Endometrium (tissue), 2 donors: Measurements from ENCODE around the gene BPIFB4.
"Not testable (repeated sequence)": the region's sequence is repeated elsewhere in the genome, so short reads cannot be mapped to it uniquely, and the experiment has no call there.

Source experiments
- FAIRE-seq: peaks from 2 replicates; lab custom pipeline; 2012; peaks lifted over from hg19 to GRCh38; lab: Jason Lieb, UNC
- donor health status: control.
- donor health status: control.

BPIFB4 gene

DNA sequence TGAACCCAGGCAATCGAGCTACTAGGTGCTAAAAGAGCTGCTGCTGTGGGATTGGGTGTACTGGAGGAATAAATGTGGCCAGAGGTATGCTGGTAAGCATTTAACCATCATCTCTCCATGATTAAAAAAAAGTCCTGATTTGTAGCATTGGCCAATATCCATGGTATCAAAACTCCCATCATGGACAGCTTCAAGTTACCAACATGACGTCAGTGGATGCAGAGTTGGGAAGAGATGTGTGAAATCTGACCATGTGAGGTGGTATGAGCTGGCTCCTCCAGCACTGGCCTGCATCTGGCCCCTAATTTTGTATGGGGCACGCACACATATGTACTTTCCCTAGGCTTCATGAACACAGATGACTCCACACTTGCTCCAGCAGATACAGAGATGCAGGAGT lies 11.7 kb downstream of the BPIFB4 start:
- FAIRE-seq: no peak

DNA sequence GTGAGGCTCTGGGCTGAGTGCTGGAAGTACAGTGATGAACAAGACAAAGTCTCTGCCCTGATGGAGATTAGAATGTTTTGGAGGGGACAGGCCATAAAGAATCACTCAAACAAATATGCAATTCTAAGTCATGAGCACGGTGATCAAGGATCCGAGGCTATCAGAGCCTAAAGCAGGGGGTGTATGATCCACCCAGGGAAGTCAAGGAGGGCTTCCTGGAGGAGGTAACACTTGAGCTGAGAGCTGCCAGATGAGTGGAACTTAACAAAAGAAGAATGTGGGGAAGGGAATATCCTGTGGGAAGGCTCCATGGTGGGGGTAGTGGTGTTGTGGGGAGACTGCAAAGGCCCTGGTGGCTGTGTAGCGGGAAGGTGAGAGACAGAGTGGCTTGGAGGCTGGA lies 12.2 kb downstream of the BPIFB4 start:
- no peak for FAIRE-seq

DNA sequence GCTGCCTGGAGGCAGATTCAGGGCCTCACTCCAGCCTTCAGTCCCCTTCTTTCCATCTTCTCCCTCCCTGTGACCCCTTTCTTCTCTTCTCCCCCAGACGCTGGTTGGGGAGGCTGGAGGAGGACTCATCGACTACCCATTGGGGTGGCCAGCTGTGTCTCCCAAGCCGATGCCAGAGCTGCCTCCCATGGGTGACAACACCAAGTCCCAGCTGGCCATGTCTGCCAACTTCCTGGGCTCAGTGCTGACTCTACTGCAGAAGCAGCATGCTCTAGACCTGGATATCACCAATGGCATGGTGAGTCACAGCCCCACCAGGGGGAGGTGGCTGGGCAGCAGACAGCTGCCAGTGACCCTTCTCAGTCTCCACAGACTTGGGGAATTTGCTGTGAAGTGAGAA lies 12.9 kb downstream of the BPIFB4 start:
- no peak for FAIRE-seq

DNA sequence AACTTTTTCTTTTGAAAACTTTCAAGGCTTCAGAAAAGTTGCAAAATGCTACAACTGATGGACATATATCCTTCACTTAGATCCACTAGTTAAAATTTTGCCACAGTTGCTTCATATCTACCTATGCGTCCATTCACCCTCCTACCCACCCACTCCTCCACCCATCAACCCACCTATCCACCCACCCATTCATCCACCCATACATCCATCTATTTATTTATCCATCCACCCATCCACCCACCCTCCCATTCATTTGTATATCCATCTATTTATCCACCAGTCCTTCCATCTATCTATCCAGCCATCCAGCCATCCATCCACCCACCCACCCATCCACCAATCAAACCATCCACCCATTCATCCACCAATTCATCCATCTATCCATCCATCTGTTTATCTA lies 13.6 kb downstream of the BPIFB4 start:
- FAIRE-seq: no peak

DNA sequence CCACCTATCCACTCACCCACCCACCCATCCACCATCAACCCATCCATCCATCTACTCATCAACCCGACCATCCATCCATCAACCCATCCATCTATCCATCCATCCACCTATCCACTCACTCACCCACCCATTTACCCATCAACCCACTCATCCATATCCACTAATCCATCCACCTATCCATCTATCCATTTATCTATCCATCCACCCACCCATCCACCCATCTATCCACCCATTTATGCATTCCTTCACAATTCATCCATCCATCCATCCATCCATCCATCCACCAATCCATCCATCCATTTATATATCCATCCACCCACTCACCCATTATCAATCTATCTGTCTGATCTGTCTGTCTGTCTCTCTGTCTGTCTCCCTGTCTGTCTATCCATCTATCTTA lies 14.1 kb downstream of the BPIFB4 start:
- FAIRE-seq: no peak

DNA sequence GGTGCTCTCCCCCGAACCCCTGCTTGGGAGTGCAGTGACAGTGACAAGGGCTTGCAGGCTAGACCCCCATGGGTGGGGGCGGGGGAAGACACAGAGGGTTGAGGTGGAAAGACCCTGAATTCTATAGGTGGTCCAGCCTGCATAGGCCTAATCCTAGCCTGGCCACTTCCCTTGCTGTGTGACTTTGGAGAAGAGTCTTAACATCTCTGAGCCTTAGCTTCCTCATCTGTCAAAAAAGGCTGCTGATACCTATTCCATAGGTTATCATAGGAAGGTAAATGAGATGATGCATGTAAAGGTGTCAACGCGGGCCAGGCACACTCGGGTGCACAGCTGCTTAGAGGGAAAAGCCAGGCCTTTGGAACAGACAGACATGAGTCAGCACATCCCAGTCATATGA lies 15.8 kb downstream of the BPIFB4 start:
- no peak for FAIRE-seq

DNA sequence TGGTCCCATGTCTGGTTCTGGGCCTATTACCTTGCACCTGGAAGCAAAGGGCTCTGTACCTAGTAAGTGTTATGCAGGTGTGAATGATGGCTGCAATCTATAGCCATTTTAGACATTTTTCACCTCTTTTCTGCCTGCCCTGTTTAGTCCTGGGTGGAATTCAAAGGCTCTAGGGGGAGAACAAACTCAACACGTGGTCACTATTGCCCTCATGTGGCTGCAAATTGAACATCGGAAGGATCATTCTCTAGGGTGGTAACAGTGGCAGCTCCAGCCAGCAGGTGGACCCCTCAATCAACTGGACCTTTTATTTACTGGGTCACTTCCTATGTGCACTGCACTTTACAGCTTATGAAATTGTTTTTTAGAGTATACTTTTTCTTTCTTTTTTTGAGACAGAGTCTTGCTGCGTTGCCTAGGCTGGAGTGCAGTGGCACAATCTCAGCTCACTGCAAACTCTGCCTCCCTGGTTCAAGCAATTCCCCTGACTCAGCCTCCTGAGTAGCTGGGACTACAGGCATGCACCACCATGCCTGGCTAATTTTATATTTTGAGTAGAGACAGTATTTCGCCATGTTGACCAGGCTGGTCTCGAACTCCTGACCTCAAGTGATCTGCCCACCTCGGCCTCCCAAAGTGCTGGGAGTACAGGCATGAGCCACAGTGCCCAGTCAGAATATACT lies 16.6 kb downstream of the BPIFB4 start:
- not testable (repeated sequence) for FAIRE-seq

DNA sequence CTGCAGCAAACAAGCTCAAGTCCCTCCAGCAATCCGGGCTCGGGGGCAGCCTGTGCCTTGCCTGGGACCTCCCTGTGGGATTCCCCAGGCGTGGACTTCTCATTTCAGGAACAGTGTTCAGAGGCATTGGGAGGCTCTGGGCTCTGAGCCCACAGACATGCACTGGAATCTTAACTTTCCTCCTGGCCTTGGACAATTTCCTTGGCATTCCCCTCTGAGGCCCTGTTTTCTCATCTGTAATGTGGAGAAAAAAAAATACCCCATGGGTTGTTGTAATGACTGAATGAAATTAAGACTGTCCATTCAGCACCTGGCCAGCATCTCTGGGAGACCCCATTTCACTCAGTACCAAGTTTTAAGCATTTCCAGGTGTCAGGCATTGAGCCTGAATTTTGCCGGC lies 17.6 kb downstream of the BPIFB4 start:
- FAIRE-seq: no peak

DNA sequence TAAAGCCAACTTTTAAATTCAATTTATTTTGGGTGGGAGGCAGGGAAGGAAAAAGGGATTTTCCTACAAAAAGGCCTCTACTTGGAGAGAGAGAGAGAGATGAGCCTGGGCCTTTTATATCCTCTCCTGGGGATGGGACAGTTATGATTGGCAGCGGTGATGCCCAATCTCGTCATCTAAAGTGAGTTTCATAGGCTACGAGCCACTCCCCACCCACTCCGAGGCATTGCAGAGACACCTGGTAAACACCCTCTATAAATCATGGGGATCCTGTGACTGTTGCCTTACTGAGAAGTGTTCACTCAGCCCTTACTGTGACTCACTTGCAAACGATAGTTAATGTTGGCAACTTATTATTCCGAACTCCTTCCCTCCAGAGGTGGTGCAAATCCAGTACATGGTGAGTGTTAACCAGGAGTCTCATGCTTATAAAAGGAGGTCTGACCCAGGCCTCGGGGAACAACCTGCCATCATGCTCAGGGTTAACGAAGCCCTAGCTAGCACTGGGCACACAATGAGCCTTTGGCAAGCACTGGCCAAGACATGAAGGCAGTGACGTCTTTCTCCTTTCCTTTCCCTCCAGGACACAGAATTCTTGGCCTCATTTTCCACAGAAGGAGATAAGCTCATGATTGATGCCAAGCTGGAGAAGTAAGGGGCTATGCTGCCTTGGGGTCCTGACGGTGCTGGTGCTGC lies 20.5 kb downstream of the BPIFB4 start:
- FAIRE-seq: no peak

DNA sequence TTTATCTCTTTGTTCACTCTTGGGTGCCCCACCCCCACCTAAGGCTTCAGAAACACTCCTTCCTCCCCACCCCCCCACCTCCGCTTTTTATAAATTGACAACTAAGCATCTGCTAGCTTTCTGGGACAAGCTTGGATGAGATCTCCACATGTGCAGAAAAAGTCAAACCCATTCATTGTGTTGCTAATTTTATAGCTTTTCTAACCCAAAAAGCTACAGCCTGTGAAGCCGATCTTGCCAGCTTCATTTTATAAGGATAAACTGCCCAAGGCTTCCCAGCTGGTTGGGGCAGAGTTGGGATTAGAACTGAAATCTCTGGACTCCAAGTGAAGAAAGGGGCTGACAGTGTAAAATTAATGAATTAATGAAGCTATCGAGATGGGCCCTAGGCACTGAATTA lies 24.1 kb downstream of the BPIFB4 start:
- no peak for FAIRE-seq

DNA sequence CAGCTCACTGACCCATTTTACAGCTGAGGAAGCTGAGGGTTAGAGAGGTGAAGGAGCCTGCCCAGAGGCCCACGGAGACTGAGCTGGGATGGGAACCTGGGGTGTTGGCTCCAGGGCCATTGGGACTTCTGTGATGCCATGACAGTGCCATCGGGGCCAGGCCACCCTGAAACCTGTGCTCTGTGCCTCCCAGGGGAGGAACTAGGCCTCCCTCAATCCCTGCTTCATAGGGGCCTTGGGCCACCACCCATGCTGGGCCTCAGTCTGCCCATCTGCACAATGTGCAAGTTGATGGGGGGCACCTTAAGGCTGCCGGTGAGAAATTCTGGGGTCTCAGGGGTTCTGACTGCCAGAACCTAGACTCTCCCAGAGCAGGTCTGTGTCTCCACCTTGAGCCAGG lies 24.9 kb downstream of the BPIFB4 start:
- FAIRE-seq: no peak

DNA sequence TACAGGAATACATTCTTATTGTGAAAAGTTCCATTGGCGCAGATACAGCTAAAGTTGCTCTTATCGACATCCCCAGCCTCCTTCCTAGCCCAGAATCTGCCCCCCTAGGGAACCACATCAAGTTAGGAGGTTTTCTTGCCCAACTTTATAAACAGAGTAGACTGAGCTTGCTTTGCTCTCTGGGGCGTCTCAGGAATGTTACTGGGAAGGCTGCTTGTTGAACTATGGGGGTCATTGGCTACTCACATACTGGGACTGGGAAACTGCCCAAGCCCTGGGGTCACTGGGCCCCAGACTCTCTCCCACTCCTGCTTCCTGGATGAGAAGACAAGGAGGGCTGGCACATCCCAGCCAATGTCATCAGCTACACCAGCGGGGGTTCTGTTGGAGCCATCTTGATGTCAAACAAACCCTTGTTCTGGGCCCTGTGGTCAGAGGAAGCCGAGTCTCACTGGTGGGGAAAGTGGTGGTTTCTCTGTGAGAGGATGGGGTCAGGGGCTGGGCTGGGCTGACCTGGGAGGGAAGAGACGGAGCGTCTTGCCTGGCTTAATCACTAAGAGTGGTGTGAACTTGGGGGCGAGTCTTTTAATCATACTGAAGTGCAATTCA lies 26.0 kb downstream of the BPIFB4 start:
- FAIRE-seq: no peak

DNA sequence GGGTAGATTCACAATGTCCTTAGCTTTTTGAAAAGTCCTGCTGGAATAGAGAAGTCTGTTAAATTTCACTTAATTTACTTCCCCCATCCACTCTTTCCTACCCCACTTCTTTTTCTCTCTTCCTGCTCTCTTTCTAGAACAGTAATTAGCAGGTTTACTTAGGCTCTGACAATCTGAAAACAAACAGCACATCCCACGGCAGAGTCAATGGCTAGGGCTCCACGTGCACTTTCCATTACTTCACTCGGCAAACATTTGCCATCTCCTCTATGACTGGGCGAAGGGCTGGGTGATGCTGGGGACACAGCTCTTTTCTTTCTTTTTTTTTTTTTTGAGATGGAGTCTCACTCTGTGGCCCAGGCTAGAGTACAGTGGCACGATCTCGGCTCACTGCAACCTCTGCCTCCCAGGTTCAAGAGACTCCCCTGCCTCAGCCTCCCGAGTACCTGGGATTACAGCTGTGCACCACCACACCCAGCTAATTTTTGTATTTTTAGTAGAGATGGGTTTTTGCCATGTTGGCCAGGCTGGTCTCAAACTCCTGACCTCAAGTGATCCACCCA lies 26.7 kb downstream of the BPIFB4 start:
- not testable (repeated sequence) for FAIRE-seq

DNA sequence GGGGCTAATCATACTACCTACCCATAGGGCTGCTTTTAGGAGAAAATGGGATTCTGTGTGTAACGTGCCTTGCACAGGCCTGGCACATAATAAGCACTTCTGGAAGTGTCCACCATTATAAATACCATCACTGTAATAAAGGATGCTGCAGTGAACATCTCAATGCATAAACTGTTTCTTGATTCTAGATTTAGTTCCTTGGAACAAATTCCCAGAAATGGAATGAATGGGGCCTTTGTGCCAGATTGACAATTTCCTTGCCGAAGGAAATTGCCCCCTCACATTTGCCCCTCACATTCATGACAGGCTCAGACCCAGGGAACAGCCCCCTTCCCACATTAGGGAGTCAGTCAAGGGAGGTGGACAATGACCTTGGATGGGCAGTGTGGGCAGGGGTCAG lies 29.2 kb downstream of the BPIFB4 start:
- FAIRE-seq: no peak

DNA sequence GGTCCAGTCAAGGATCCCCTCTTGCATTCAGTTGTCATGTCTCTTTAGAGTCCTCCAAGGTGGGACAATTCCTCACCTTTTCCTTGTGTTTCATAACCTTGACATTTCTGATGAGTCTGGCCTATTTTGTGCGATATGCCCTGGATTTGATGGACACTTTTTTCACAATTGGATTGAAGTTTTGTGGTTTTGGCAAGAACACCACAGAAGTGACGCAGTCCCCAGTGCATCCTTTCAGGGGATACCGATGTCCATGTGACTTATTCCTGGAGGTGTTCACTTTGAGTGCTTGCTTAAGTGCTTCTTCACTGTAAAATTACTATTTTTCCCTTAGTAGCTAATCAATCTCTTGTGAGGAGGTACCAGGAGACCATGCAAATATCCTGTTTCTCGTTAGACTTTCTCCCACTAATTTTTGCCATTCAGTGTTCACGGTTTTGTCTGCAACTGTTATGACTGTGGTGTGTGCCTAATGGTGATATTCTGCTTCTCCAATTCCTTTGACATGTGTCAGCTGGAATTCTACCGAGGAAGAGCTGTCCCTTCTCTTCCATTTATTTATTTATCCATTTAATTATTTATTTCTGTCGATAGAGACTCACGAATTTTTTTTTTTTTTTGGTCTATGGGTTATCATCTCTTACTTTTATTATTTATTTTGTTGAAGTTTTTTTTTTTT lies 30.8 kb downstream of the BPIFB4 start:
- no peak for FAIRE-seq

DNA sequence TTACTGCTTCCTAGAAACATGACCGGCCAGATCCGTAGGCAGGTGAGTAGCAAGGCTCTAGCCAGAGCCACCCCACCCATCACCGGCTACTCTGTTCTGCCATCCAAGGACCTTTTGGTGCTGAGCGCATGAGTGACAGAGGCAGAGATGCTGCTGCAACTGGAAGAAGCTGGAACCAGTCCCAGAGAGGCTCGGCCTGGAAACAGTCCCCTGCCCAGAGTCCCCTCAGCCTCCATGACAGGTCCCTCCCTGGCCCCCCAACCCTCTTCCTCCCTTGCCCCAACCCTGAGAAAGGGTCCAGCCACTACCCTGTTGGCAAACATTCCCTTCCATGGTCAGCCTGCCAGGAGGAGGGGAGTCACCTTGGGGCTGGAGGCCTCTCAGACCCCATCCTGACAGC lies 31.9 kb downstream of the BPIFB4 start:
- no peak for FAIRE-seq

DNA sequence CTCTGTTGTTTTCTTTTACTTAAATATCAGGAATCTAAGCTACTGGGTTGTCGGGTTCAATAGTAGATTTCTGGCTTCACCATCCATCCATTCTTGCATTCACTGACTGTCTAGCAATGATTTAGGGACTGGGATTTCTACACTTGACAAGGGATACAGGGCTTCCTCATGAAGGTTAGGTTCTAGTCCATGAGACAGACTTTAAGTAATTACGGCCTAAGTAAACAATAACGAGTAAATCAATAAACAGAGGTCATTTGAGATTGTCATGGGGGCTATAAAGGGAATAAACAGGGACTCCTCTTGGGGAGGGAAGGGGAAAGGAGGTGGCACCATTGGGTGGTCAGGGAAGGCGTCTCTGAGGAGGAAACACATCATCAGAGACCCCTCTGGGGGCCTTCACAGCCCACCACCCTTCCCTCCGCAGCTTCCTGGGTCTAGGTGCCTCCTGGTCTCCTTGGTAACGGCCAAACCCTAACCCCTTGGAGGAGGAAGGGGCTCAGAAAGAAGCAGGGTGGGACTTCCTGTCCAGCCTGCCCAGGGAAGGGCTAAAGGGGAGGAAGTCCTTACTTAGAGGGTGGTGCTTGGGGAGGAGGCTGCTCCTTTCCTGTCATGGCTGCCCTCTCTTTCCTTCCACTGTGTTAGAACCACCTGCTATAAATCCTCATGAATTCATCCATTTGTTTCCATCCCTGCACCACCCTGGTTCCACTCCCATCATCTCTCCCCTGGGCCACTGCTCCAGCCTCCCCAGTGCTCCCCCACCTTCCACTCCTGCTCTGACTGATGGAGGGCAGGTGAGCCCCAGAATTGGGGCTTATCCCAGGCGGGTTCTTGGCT lies 33.3 kb downstream of the BPIFB4 start:
- FAIRE-seq: no peak

DNA sequence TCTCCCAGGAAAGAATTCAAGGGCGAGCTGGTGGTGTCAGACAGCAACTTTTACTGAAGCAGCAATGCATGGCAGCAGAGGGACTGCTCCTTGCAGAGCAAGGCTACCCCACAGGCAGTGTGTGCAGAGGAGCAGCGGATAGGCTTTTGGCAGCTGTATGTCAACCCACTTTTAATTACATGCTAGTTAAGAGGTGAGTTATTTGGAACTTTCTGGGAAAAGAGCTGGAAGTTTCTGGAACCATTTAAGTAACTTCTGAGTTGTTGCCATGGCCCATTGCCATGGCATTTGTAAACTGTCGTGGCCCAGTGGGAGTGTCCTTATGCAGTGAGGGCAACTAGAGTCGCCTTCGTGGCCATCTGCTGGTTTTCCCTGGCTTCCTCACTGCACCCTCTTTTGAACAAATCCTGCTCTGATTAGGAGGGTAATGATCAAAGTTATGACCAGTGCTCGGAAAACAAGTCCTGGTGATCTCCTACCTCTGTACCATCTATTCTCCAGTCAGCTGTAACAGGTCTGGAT lies 34.0 kb downstream of the BPIFB4 start:
- FAIRE-seq: no peak

DNA sequence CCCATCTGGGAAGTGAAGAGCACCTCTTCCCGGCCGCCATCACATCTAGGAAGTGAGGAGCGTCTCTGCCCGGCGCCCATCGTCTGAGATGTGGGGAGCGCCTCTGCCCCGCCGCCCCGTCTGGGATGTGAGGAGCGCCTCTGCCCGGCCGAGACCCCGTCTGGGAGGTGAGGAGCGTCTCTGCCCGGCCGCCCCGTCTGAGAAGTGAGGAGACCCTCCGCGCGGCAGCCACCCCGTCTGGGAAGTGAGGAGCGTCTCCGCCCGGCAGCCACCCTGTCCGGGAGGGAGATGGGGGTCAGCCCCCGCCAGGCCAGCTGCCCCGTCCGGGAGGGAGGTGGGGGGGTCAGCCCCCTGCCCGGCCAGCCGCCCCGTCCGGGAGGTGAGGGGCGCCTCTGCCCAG lies 36.1 kb downstream of the BPIFB4 start:
- FAIRE-seq: not testable (repeated sequence)

DNA sequence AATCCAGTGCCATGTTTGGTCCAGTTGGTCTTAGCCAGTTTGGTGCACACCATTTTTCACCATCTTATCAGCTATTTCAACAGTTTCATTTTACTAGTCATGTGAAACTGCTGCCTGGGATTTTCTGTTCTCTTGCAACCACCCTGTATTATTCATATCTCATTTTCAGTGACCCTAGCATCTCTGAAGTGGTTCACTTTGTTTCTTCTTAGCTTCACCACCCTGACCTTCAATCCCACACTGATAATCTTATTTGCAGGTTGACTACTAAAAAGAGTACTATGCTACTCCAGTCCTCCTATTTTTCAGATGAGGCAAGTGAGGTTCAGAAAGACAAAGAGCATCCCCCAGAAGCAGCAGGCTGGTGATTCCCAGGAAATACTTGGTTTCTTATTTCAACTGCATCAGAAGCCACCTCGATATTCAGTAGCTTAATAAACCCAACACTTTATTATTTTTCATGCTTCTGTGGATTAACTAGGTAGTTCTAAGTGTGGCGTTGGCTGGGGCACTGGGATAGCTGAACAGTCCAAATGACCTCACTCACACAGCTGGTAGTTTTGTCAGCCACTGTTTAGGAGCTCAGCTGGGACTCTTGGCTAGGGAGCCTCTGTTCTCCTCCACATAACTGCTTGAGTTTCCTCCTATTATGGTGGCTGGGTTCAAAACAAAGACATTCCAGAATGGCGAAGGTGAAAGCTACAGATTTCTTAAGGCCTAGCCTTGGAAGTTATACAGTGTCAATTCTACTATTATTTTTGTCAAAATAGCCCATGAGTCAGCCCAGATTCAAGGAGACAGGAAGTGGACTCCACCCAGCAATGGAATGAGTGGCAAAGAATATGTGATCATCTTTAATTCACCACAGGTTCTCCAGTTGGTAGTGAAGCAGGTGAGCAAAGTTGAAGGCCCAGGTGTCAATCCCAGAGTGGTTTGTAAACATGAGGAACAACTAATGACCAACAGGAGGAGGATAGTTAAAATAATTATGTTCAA lies 40.6 kb downstream of the BPIFB4 start:
- FAIRE-seq: no peak
